ENCODE results near the gene ZNF764.

ZNF764 gene

DNA sequence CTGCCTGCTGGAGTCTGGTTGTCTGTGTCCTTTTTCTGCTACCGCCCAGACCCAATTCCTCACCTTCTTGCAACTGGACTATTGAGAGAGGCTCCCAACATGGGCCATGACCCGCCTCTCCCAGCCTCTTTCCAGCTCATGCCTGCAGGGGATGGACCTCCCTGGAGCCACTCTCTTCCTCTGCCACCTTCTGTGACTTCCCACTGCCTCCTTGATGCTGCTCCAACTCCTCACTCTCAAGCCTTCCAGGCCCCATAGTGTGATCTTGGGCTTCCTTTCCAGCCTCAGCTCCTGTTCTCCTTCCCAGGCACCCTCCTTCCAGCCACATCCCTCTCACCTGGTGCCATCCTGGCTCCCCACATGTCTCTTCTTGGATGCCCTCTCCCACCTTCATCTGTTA lies 42.9 kb downstream of the ZNF764 start:
- no peak overlapping the region for H3K9ac ChIP-seq
- H3K79me2 ChIP-seq, result no peaks in the 10 kb centered on the region
- no peaks in the 10 kb centered on the region for H3K36me3 ChIP-seq (ENCODE audit: control insufficient read depth, insufficient read depth, low read length)
- TF ChIP-seq, protein P1, sequence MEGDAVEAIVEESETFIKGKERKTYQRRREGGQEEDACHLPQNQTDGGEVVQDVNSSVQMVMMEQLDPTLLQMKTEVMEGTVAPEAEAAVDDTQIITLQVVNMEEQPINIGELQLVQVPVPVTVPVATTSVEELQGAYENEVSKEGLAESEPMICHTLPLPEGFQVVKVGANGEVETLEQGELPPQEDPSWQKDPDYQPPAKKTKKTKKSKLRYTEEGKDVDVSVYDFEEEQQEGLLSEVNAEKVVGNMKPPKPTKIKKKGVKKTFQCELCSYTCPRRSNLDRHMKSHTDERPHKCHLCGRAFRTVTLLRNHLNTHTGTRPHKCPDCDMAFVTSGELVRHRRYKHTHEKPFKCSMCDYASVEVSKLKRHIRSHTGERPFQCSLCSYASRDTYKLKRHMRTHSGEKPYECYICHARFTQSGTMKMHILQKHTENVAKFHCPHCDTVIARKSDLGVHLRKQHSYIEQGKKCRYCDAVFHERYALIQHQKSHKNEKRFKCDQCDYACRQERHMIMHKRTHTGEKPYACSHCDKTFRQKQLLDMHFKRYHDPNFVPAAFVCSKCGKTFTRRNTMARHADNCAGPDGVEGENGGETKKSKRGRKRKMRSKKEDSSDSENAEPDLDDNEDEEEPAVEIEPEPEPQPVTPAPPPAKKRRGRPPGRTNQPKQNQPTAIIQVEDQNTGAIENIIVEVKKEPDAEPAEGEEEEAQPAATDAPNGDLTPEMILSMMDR (IDR thresholded peaks at IDR 0.05), result no peak
- H3K4me2 ChIP-seq (ENCODE audit: low read length), result no peak overlapping the region
- H3K4me1 ChIP-seq, result no peaks in the 10 kb centered on the region
- H2AFZ ChIP-seq, result no peak overlapping the region
- H3K4me3 ChIP-seq (ENCODE audit: low read depth, low read length), result no peak overlapping the region
- H3K27ac ChIP-seq, result no peak overlapping the region
- no peaks in the 10 kb centered on the region for H3K9me3 ChIP-seq (ENCODE audit: control insufficient read depth, low read length)
- H3K27me3 ChIP-seq (ENCODE audit: control insufficient read depth, insufficient read depth, low read length), result no peaks in the 10 kb centered on the region

DNA sequence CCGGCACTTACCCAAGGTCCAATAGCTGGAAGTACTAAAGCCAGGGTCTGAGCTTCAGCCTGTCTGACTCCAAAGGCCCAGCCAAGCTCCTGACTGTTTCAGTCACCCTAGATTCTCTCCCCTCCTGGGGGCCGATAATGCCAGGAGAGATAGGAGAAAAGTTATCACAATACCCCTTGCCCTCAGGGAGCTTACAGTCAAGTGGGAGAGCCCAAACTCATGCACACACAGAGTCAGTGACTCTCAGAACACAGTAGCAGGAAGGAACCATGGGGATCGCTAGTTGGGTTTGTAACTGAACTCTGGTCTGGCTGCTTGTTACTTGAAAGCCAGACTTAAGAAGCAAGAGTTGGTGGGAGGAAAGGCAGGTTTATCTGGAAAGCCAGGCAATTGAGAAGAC lies 46.7 kb downstream of the ZNF764 start:
- Histone ChIP-seq H3K27ac (no peak overlapping the region), H3K9me3 (ENCODE audit: control insufficient read depth, low read length) (no peaks in the 10 kb centered on the region), H2AFZ (no peak overlapping the region), H3K9ac (no peak overlapping the region), H3K79me2 (no peaks in the 10 kb centered on the region), H3K4me3 (ENCODE audit: low read depth, low read length) (no peak overlapping the region), H3K4me2 (ENCODE audit: low read length) (no peak overlapping the region), H3K36me3 (ENCODE audit: control insufficient read depth, insufficient read depth, low read length) (no peaks in the 10 kb centered on the region), H3K27me3 (ENCODE audit: control insufficient read depth, insufficient read depth, low read length) (no peaks in the 10 kb centered on the region), H3K4me1 (no peaks in the 10 kb centered on the region)
- TF ChIP-seq, protein P1 (IDR thresholded peaks at IDR 0.05), result no peak

DNA sequence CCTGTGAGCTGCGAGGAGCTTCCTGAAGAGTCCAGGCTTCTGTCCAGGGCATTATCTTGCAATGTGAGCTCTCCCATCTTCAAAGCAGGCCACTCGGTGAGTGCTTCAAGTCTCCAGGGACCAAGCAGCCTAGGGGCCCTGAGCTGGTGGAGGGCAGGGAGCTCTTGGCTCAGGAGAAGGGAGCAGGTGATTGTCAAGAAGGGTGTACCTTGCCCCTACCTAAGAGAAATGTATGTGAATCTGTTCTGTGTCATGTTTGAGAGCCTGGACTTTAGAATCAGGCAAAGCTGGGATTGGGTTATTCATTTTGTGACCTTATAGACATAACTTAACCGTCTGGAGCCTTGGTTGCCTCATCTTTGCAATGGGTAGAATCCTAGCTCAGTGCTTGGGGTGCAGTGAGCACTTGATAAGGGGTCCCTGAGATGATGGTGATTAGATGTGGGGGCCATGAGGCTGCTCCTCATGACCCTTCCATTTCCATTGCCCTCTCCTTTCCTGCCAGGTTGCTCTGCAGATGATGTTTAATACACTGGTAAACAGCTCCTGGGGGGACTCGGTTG lies 47.7 kb downstream of the ZNF764 start:
- no peaks in the 10 kb centered on the region for H3K4me1 ChIP-seq

DNA sequence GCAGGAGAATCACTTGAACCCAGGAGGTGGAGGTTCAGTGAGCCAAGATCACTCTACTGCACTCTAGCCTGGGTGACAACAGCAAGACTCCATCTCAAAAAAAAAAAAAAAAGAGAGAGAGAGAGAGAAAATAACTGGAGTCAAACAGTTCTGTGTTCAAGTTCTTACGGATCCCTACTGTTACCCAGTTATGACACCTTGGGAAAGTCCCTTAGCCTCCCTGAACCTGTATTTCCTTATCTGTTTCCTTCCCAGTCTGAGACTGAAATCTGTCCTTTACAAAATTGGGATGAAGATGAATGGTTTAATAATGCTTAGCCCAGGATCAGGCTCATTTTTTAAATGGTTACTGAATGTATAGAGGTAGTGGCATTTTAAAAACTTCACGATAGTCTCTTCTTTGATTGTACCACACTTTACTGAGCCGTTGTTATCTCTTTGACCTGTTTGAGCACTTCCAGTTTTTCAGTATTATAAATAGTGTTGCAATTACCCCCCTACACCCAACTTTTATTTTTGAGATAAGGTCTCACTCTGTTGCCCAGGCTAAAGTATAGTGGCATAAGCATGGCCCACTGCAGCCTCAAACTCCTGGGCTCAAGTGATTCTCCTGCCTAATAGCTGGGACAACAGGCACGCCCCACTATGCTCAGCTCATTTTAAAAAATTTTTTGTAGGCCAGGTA lies 49.0 kb downstream of the ZNF764 start:
- Histone ChIP-seq H3K27me3 (ENCODE audit: control insufficient read depth, insufficient read depth, low read length) (no peaks in the 10 kb centered on the region), H3K9ac (no peak overlapping the region), H2AFZ (no peak overlapping the region), H3K79me2 (no peaks in the 10 kb centered on the region), H3K27ac (no peak overlapping the region), H3K4me2 (ENCODE audit: low read length) (no peak overlapping the region), H3K36me3 (ENCODE audit: control insufficient read depth, insufficient read depth, low read length) (no peaks in the 10 kb centered on the region), H3K4me3 (ENCODE audit: low read depth, low read length) (no peak overlapping the region), H3K9me3 (ENCODE audit: control insufficient read depth, low read length) (no peaks in the 10 kb centered on the region), H3K4me1 (no peaks in the 10 kb centered on the region)
- TF ChIP-seq, protein P1 (IDR thresholded peaks at IDR 0.05), result no peak

More for the DNA sequence above, 47.7 kb downstream of the ZNF764 start:
- Histone ChIP-seq H3K9me3 (ENCODE audit: control insufficient read depth, low read length) (no peaks in the 10 kb centered on the region), H3K4me3 (ENCODE audit: low read depth, low read length) (no peak overlapping the region), H2AFZ (no peak overlapping the region), H3K36me3 (ENCODE audit: control insufficient read depth, insufficient read depth, low read length) (no peaks in the 10 kb centered on the region), H3K27ac (no peak overlapping the region), H3K27me3 (ENCODE audit: control insufficient read depth, insufficient read depth, low read length) (no peaks in the 10 kb centered on the region), H3K9ac (no peak overlapping the region), H3K4me2 (ENCODE audit: low read length) (no peak overlapping the region), H3K79me2 (no peaks in the 10 kb centered on the region)
- TF ChIP-seq, protein P1 (IDR thresholded peaks at IDR 0.05), result no peak
